DND-41 (cell line): ENCODE results near the gene POLN.

Experiments
- EZH2 ChIP-seq: IDR thresholded peaks from 3 replicates; pipeline ENCODE4 v1.6.1; 2012; ENCODE audit warnings: borderline replicate concordance, low read depth, mild to moderate bottlenecking, moderate library complexity, low read length, inconsistent platforms; ENCODE audit not compliant: severe bottlenecking
- TF ChIP-seq, protein P1 (sequence below): IDR thresholded peaks from 2 replicates; pipeline ENCODE4 v1.5.1; 2012; ENCODE audit warnings: borderline replicate concordance, low read length, moderate library complexity, mild to moderate bottlenecking; ENCODE audit not compliant: poor library complexity, severe bottlenecking; ENCODE audit errors: extremely low read depth

GRCh38 chr4:2151544-2151943 lies 90.4 kb downstream of the POLN start:
- TF ChIP-seq, protein P1, sequence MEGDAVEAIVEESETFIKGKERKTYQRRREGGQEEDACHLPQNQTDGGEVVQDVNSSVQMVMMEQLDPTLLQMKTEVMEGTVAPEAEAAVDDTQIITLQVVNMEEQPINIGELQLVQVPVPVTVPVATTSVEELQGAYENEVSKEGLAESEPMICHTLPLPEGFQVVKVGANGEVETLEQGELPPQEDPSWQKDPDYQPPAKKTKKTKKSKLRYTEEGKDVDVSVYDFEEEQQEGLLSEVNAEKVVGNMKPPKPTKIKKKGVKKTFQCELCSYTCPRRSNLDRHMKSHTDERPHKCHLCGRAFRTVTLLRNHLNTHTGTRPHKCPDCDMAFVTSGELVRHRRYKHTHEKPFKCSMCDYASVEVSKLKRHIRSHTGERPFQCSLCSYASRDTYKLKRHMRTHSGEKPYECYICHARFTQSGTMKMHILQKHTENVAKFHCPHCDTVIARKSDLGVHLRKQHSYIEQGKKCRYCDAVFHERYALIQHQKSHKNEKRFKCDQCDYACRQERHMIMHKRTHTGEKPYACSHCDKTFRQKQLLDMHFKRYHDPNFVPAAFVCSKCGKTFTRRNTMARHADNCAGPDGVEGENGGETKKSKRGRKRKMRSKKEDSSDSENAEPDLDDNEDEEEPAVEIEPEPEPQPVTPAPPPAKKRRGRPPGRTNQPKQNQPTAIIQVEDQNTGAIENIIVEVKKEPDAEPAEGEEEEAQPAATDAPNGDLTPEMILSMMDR, result no peak
- no peak for TF ChIP-seq EZH2
